Panc1 (cell line): Measurements from ENCODE around the gene SNRNP40.

Experiments
- POLR2AphosphoS5 ChIP-seq: IDR thresholded peaks from 2 replicates; pipeline ENCODE4 v1.6.1; 2012; ENCODE audit warnings: mild to moderate bottlenecking, low read depth, low read length, moderate library complexity
- REST ChIP-seq, 2 experiments: IDR thresholded peaks; 2 replicates each; pipeline ENCODE4 v1.6.1; 2011 to 2012; ENCODE audit warnings: low read depth in 2 of 2, control low read depth in 1 of 2, low read length in 1 of 2, mild to moderate bottlenecking in 1 of 2, moderate library complexity in 1 of 2; ENCODE audit not compliant: insufficient read depth in 1 of 2
- SIN3A ChIP-seq: IDR thresholded peaks from 2 replicates; pipeline ENCODE4 v1.6.1; 2012; ENCODE audit warnings: low read depth, mild to moderate bottlenecking, low read length, moderate library complexity, borderline replicate concordance; ENCODE audit not compliant: insufficient read depth
- TF ChIP-seq, protein P1 (sequence below): fragments of 450-650 bp; IDR thresholded peaks from 2 replicates; pipeline ENCODE4 v1.5.1; 2017; ENCODE audit warnings: mild to moderate bottlenecking

DNA sequence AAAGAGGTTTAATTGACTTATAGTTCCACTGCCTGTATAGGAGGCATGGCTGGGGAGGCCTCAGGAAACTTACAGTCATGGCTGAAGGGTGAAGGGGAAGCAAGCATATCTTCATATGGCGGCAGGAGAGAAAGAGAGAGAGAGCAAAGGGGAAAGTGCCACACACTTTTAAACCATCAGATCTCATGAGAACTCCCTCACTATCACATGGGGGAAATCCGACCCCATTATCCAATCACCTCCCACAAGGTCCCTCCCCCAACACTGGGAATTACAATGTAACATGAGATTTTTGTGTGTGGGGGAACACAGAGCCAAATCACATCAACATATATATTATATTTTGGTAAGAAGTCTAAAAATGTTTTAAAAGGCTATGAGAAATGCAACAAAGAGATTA lies 49.0 kb upstream of the SNRNP40 start:
- TF ChIP-seq, protein P1, sequence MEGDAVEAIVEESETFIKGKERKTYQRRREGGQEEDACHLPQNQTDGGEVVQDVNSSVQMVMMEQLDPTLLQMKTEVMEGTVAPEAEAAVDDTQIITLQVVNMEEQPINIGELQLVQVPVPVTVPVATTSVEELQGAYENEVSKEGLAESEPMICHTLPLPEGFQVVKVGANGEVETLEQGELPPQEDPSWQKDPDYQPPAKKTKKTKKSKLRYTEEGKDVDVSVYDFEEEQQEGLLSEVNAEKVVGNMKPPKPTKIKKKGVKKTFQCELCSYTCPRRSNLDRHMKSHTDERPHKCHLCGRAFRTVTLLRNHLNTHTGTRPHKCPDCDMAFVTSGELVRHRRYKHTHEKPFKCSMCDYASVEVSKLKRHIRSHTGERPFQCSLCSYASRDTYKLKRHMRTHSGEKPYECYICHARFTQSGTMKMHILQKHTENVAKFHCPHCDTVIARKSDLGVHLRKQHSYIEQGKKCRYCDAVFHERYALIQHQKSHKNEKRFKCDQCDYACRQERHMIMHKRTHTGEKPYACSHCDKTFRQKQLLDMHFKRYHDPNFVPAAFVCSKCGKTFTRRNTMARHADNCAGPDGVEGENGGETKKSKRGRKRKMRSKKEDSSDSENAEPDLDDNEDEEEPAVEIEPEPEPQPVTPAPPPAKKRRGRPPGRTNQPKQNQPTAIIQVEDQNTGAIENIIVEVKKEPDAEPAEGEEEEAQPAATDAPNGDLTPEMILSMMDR = no peak
- TF ChIP-seq REST (IDR thresholded peaks at IDR 0.05; ENCODE audit: insufficient read depth in 1 of 2, low read depth in 2 of 2, low read length in 1 of 2) = no peak
- no peak for TF ChIP-seq SIN3A
- TF ChIP-seq POLR2AphosphoS5 = no peak
